AG04450 (cell line): Measurements from ENCODE around the gene TDRD9. TPM values are rescaled to one million over a fixed set of nuclear protein-coding genes. Genes with fewer than 3 reads are reported as not detected.

Experiments
- CTCF ChIA-PET: fragments of 300-600, 350-600 bp; formaldehyde crosslinking; extraction: SDS; loops from one replicate; lab custom pipeline; 2022; ENCODE audit warnings: antibody characterized with exemption, inconsistent platforms; lab: Charles Lee
- POLR2A ChIA-PET: fragments of 350-600 bp; formaldehyde crosslinking; extraction: SDS; loops from one replicate; lab custom pipeline; 2021; ENCODE audit warnings: antibody characterized with exemption, inconsistent platforms; lab: Yijun Ruan, JAX
- DNase-seq: peaks from one replicate; pipeline ENCODE4 v3.0.0-alpha.2; 2011; ENCODE audit warnings: low read depth, low spot score
- H3K27ac ChIP-seq: one replicate; pipeline ENCODE4 v1.5.1; 2012; ENCODE audit warnings: low read depth, low read length, control low read depth
- H3K27me3 ChIP-seq: one replicate; pipeline ENCODE4 v1.6.0; 2012; ENCODE audit warnings: low read length; ENCODE audit not compliant: control insufficient read depth, insufficient read depth
- H3K4me3 ChIP-seq: 2 replicates; pipeline ENCODE4 v1.5.1; 2011; ENCODE audit warnings: mild to moderate bottlenecking, low read depth, low read length, control low read depth
- H3K9me3 ChIP-seq: 2 replicates; pipeline ENCODE4 v1.5.1; 2012; ENCODE audit warnings: low read length; ENCODE audit not compliant: control insufficient read depth, insufficient read depth
- CTCF ChIP-seq: IDR thresholded peaks from 2 replicates; pipeline ENCODE4 v1.5.1; 2011; ENCODE audit warnings: low read depth, low read length, control low read depth, inconsistent platforms
- polyA plus RNA-seq: library from polyadenylated mRNA; depleted of rRNA; stranded (reverse); fragments of >200 nt; gene quantifications from 2 replicates; pipeline ENCODE4 v1.2.3, GENCODE V29; 2011

The TDRD9 gene
- polyA plus RNA-seq, 1 experiment: 0.05 TPM

DNA sequence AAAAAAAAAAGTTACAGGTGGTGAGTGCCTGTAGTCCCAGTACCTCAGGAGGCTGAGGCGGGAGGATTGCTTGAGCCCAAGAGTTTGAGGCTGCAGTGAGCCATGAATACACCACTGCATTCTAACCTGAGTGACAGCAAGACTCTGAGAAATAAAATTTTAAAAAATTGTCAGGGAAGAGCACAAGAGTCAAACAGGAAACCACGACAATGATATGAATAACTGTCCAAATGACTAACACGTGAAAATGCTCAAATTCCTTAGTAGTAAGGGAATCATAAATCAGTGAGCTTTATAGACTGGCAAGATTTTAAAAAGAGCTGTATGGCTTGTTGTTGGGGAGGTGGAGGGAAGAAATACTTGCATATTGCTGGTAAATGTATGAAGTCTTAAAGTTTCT lies 144.3 kb downstream of the TDRD9 start:
- Histone ChIP-seq H3K9me3 (no peaks in the 10 kb centered on the region), H3K27me3 (no peaks in the 10 kb centered on the region), H3K27ac (no peak overlapping the region), H3K4me3 (no peak overlapping the region)
- no peak for DNase-seq
- no peak for TF ChIP-seq CTCF
- ChIA-PET CTCF (interaction anchor here (0.7 kb wide), 1 partner anchor 153 kb away, joined by 3 read pairs; no protein-coding TSS in a partner anchor), POLR2A (no interaction called here)

DNA sequence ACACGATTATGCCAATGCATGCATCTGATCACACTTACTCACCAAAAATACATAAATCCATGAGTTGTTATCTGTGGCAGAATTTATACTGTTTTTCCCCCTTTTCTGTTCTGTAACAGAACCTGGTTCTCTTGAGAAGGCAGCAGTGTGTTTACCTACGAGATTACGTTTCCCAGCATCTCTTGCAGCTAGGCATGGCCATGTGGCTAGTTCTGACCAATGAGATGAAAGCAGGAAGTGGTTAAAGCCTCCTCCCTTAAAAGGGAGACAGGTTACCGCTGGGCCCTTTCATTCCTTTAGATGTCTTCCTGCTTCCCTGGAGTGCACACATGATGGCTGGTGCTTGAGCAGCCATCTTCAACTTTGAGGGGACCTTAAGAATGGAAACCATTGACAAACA lies 145.5 kb downstream of the TDRD9 start:
- H3K9me3 ChIP-seq: no peaks in the 10 kb centered on the region
- no peak overlapping the region for H3K27ac ChIP-seq
- CTCF ChIA-PET: no interaction called here
- TF ChIP-seq CTCF: no peak
- no peaks in the 10 kb centered on the region for H3K27me3 ChIP-seq
- DNase-seq: no peak
- POLR2A ChIA-PET: no interaction called here
- H3K4me3 ChIP-seq: no peak overlapping the region

DNA sequence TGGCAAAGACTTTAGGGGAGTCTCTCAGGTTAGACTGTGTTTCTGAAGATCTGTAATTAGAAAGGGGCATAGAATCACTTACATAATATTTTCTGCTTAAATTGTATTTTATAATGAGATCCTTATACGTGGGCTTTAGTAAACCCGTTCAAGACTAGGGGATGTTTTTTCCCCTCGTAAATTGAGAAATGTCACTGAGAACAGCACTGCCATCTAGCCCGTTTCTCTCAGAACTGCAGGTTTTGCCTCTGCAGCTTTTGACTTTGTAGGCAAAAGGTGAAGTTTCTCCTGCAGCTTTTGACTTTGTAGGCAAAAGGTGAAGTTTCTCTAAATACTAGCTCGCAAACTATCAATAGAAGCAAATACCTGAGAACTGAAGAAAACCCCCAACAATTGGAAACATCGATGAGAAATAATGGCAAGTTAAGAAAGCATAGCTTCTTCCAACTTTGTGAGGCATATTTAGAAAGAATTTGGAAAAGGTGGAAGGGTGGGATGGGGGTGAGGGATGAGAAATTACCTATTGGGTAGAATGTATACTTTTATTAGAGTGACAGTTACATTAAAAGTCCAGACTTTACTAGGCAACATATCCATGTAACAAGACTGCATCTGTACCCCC lies 147.4 kb downstream of the TDRD9 start:
- Histone ChIP-seq H3K4me3 (no peak overlapping the region), H3K27ac (no peak overlapping the region), H3K27me3 (no peaks in the 10 kb centered on the region), H3K9me3 (no peaks in the 10 kb centered on the region)
- POLR2A ChIA-PET: no interaction called here
- no peak for DNase-seq
- CTCF ChIA-PET: interaction anchor here (0.6 to 1.6 kb wide), 8 partner anchors 9 to 565 kb away, joined by 3 to 5 read pairs (median 3); no protein-coding TSS in a partner anchor
- TF ChIP-seq CTCF: peak; percentile 35

DNA sequence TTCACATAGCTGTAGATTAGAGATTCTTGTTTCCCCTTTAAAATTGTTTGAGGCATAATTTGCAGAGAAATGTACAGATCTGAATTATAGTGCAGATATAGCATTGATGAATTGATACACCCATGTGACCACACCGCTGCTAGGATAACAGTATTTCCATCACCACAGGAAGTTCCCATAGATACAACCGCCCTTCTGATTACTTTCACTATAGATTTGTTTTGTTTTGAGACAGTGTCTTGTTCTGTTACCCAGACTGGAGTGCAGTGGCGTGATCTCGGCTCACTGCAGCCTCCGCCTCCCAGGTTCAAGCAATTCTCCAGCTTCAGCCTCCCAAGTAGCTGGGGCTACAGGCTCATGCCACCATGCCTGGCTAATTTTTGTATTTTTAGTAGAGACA lies 148.5 kb downstream of the TDRD9 start:
- CTCF ChIA-PET: interaction anchor here (0.7 to 1.6 kb wide), 6 partner anchors 7 to 563 kb away, joined by 3 to 4 read pairs (median 3); no protein-coding TSS in a partner anchor
- DNase-seq: no peak
- H3K27ac ChIP-seq: no peak overlapping the region
- POLR2A ChIA-PET: no interaction called here
- no peaks in the 10 kb centered on the region for H3K27me3 ChIP-seq
- TF ChIP-seq CTCF: no peak
- no peak overlapping the region for H3K4me3 ChIP-seq
- H3K9me3 ChIP-seq: no peaks in the 10 kb centered on the region

GRCh38 chr14:104078031-104078455 lies 149.8 kb downstream of the TDRD9 start:
- peak; percentile 100 for TF ChIP-seq CTCF
- peak; percentile 54 for DNase-seq
- H3K9me3 ChIP-seq: no peaks in the 10 kb centered on the region
- H3K27ac ChIP-seq: no peak overlapping the region
- no peaks in the 10 kb centered on the region for H3K27me3 ChIP-seq
- POLR2A ChIA-PET: no interaction called here
- CTCF ChIA-PET: interaction anchor here (0.5 to 1.4 kb wide), 17 partner anchors 10 to 570 kb away, joined by 3 to 10 read pairs (median 4); partner anchors contain the start of gene RD3L
- H3K4me3 ChIP-seq: no peak overlapping the region
